Panc1 (cell line): ENCODE data around the gene GPR15. TPM values are rescaled to one million over a fixed set of nuclear protein-coding genes. Genes with fewer than 3 reads are reported as not detected.

Source experiments
- ATAC-seq: fragments of 200-7000 bp; cut with Tn5 transposase; 2 replicates; pipeline ENCODE4 v1.9.1; 2020; ENCODE audit warnings: mild to moderate bottlenecking, moderate library complexity
- BruUV-seq: library from RNA; stranded (reverse); fragments of 400-500 nt; replicated peaks from 2 replicates; lab custom pipeline; 2021; lab: Mats Ljungman, UMichigan
- CTCF ChIA-PET: fragments of 300-600 bp; sonication (Branson Sonifier 250); formaldehyde crosslinking; loops from one replicate; lab custom pipeline; 2022; ENCODE audit warnings: antibody characterized with exemption; lab: Charles Lee
- POLR2A ChIA-PET: fragments of 300-600 bp; sonication (Branson Sonifier 250); formaldehyde crosslinking; loops from one replicate; lab custom pipeline; 2022; ENCODE audit warnings: antibody characterized with exemption; lab: Charles Lee
- DNase-seq: peaks from one replicate; pipeline ENCODE4 v3.0.0-alpha.2; 2010; ENCODE audit warnings: low read depth, low spot score
- H3K27ac ChIP-seq: 2 replicates; pipeline ENCODE4 v1.5.1; 2011; ENCODE audit warnings: mild to moderate bottlenecking, low read length, inconsistent platforms
- H3K27me3 ChIP-seq: fragments of 200-500 bp; sonication (Bioruptor generic); 2 replicates; pipeline ENCODE4 v1.6.0; 2014; ENCODE audit warnings: low read length, inconsistent platforms; ENCODE audit not compliant: control insufficient read depth, insufficient read depth
- H3K36me3 ChIP-seq: fragments of 200-500 bp; sonication (Bioruptor generic); 2 replicates; pipeline ENCODE4 v1.5.1; 2014; ENCODE audit warnings: inconsistent platforms, mild to moderate bottlenecking, low read length, moderate library complexity; ENCODE audit not compliant: control insufficient read depth, insufficient read depth
- H3K4me1 ChIP-seq: 2 replicates; pipeline ENCODE4 v1.5.1; 2011; ENCODE audit warnings: inconsistent platforms, mild to moderate bottlenecking, low read length, moderate library complexity; ENCODE audit not compliant: control insufficient read depth, insufficient read depth
- H3K4me3 ChIP-seq, 2 experiments: 2 replicates each; pipeline ENCODE4 v1.5.1; 2011 to 2012; ENCODE audit warnings: low read depth in 2 of 2, low read length in 2 of 2, mild to moderate bottlenecking in 2 of 2, inconsistent platforms in 1 of 2, moderate library complexity in 1 of 2
- H3K9me3 ChIP-seq: fragments of 200-500 bp; sonication (Bioruptor generic); 2 replicates; pipeline ENCODE4 v1.5.1; 2014; ENCODE audit warnings: low read depth, mild to moderate bottlenecking, inconsistent platforms, low read length, moderate library complexity; ENCODE audit not compliant: control insufficient read depth, insufficient read depth
- CTCF ChIP-seq: fragments of 450-650 bp; IDR thresholded peaks from 2 replicates; pipeline ENCODE4 v1.5.1; 2017; ENCODE audit warnings: mild to moderate bottlenecking
- POLR2AphosphoS5 ChIP-seq: IDR thresholded peaks from 2 replicates; pipeline ENCODE4 v1.6.1; 2012; ENCODE audit warnings: mild to moderate bottlenecking, low read depth, low read length, moderate library complexity
- REST ChIP-seq, 2 experiments: IDR thresholded peaks; 2 replicates each; pipeline ENCODE4 v1.6.1; 2011 to 2012; ENCODE audit warnings: low read depth in 2 of 2, control low read depth in 1 of 2, low read length in 1 of 2, mild to moderate bottlenecking in 1 of 2, moderate library complexity in 1 of 2; ENCODE audit not compliant: insufficient read depth in 1 of 2
- SIN3A ChIP-seq: IDR thresholded peaks from 2 replicates; pipeline ENCODE4 v1.6.1; 2012; ENCODE audit warnings: low read depth, mild to moderate bottlenecking, low read length, moderate library complexity, borderline replicate concordance; ENCODE audit not compliant: insufficient read depth
- TCF7L2 ChIP-seq: IDR thresholded peaks from 2 replicates; pipeline ENCODE4 v1.6.1; 2011; ENCODE audit warnings: mild to moderate bottlenecking, low read depth, low read length, inconsistent platforms
- in situ Hi-C: cut with HindIII; loops from 2 replicates; pipeline ENCODE4 v1.10.0; 2016; ENCODE audit warnings: low sequenced_read_pairs, low pct_unique_long_range_greater_than_20kb
- intact Hi-C: fragments of 100-400 bp; cut with micrococcal nuclease; formaldehyde crosslinking; loops from one replicate; pipeline ENCODE4 v1.10.0; 2022; ENCODE audit not compliant: unreplicated experiment
- total RNA-seq: library from RNA; stranded (reverse); gene quantifications from one replicate; pipeline ENCODE4 v1.2.1, GENCODE V29; 2021; ENCODE audit not compliant: unreplicated experiment

GPR15 gene
- total RNA-seq, 1 experiment from 2014 or later = not detected

- Histone ChIP-seq H3K36me3 (no peaks in the 10 kb centered on the region), H3K4me1 (no peaks in the 10 kb centered on the region), H3K27ac (no peak overlapping the region), H3K27me3 (peaks cover 17% of the 10 kb centered on the region), H3K4me3 (no peak overlapping the region), H3K9me3 (no peaks in the 10 kb centered on the region)
- DNase-seq (no peak), ATAC-seq (no peak)
- in situ Hi-C loops = no loop called here
- POLR2A ChIA-PET = no interaction called here
- intact Hi-C loops = no loop called here
- CTCF ChIA-PET = no interaction called here
- TF ChIP-seq POLR2AphosphoS5 = no peak
- TF ChIP-seq CTCF = no peak
- no peak for TF ChIP-seq TCF7L2
- TF ChIP-seq REST (IDR thresholded peaks at IDR 0.05; ENCODE audit: insufficient read depth in 1 of 2, low read depth in 2 of 2, low read length in 1 of 2) = no peak
- no peak for TF ChIP-seq SIN3A
- no TSS peak for BruUV-seq
Observed at GRCh38 chr3:98530676-98531075, 1.1 kb upstream of the GPR15 start.

- no TSS peak for BruUV-seq
- no peaks in the 10 kb centered on the region for H3K4me1 ChIP-seq
- intact Hi-C loops = no loop called here
- ATAC-seq (no peak), DNase-seq (no peak)
- no peak overlapping the region for H3K27ac ChIP-seq
- H3K4me3 ChIP-seq = no peak overlapping the region
- H3K9me3 ChIP-seq = no peaks in the 10 kb centered on the region
- H3K36me3 ChIP-seq = no peaks in the 10 kb centered on the region
- H3K27me3 ChIP-seq = peaks cover 20% of the 10 kb centered on the region
- TF ChIP-seq CTCF = no peak
- TF ChIP-seq SIN3A = no peak
- TF ChIP-seq REST (IDR thresholded peaks at IDR 0.05; ENCODE audit: insufficient read depth in 1 of 2, low read depth in 2 of 2, low read length in 1 of 2) = no peak
- TF ChIP-seq POLR2AphosphoS5 = no peak
- no peak for TF ChIP-seq TCF7L2
- POLR2A ChIA-PET = no interaction called here
- in situ Hi-C loops = no loop called here
- CTCF ChIA-PET = no interaction called here
Observed at GRCh38 chr3:98532275-98532637, 478 bp downstream of the GPR15 start.
